Measurements from ENCODE around the gene IFNL4. TPM values are rescaled to one million over a fixed set of nuclear protein-coding genes. Genes with fewer than 3 reads are reported as not detected.
A peak's percentile ranks its signal among the peaks of the same experiment; 100 is the strongest.

IFNL4 gene
- total RNA-seq, 1 donor from 2014 or later = not detected

DNA sequence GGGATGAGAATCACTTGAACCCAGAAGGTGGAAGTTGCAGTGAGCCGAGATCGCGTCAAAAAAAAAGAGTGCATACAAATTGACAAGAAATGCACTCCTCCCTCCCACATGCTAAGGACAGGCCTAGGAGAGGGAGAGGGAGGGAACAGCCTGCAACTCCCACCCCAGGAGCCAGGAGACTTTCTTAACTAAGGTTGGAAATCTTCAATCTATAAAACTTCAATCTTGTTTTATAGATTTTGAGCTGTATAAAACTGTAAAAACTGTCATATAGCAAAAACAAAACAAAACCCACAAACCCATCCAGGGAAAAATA is 43.2 kb downstream of the IFNL4 start:
- TF ChIP-seq, protein P1, sequence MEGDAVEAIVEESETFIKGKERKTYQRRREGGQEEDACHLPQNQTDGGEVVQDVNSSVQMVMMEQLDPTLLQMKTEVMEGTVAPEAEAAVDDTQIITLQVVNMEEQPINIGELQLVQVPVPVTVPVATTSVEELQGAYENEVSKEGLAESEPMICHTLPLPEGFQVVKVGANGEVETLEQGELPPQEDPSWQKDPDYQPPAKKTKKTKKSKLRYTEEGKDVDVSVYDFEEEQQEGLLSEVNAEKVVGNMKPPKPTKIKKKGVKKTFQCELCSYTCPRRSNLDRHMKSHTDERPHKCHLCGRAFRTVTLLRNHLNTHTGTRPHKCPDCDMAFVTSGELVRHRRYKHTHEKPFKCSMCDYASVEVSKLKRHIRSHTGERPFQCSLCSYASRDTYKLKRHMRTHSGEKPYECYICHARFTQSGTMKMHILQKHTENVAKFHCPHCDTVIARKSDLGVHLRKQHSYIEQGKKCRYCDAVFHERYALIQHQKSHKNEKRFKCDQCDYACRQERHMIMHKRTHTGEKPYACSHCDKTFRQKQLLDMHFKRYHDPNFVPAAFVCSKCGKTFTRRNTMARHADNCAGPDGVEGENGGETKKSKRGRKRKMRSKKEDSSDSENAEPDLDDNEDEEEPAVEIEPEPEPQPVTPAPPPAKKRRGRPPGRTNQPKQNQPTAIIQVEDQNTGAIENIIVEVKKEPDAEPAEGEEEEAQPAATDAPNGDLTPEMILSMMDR (conservative IDR thresholded peaks at IDR 0.05) = no peak
- Mint-ChIP-seq H3K4me1 (no peaks in the 10 kb centered on the region), H3K36me3 (ENCODE audit: low read depth) (no peaks in the 10 kb centered on the region), H3K9me3 (no peaks in the 10 kb centered on the region), H3K27ac (ENCODE audit: unreplicated experiment) (no peak overlapping the region), H3K27me3 (ENCODE audit: low read depth) (peaks cover 28% of the 10 kb centered on the region), H3K4me3 (no peak overlapping the region)
- DNase-seq (ENCODE audit: low read depth, low spot score) = no peak

DNA sequence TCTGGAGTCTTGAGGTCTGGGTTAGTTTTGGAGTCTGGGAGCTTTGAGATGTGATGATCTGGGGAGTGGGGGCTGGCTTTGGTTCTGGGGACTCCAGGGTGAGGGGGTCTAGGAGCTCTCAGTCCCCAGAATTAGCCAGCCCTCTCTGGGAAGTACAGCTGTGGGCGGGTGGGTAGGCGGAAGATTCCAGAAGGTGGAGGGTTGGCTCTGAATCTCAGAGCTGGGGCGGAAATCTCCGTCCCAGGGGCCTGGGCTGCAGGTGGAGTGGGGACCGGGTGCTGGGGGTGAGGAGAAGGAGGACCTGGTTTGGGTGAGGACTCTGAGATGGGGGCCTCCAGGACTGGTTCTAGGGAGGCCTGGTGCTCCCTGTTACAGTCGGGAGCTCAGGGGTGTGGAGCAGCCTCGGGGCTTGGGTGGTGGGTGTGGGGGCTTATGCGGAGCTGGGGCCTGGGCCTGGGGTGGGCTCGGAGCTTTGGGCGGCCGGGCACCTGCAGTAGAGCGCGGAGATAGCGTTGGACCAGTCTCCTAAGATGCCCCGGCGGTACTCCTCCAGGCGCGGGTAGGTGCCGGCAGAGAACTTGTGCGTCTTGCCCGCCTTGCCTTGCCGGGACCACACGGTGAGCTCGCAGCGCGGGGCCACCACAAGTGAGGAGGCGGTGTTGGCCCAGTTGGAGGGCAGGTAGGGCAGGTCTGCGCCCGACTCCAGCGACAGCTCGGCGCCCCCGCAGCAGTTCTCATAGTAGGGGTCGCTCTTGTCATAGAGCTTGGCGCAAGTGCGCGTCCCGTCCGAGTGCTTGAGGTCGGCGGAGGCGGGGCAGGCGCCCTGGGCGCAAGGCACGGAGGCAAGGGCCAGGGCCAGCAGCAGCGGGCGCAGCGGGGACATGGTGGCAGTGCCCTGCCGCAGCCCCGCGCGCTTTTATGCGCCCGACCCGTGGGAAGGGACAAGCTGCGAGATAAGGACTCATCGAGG is 45.0 kb downstream of the IFNL4 start, which contains the start of gene SYCN:
Gene SYCN (minus strand): TSS at position 892 of the 970 bp plus-strand sequence. CDS start 9 bp downstream, at position 883.
- peaks cover 34% of the 10 kb centered on the region for H3K27me3 Mint-ChIP-seq (ENCODE audit: low read depth)

DNA sequence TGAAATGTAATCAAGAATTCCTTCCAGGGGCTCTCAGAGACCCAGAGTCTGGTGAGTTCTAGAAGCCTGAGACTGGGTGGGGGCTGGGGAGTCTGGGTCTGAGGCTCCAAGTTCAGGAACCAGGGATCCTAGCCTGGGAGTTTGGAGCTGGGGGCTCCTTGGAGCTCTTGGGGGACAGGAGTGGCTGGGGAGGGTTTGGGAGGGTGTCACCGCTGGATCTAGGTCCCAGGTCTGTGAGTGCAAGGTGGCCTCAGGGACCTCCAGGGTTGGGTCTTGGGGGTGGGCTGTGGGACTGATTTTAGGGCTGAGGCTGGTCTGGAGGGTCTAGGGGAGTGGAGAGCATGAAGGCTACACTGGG is 45.7 kb downstream of the IFNL4 start:
- no peaks in the 10 kb centered on the region for H3K4me1 Mint-ChIP-seq
- H3K27ac Mint-ChIP-seq (ENCODE audit: unreplicated experiment) = no peak overlapping the region
- no peak overlapping the region for H3K4me3 Mint-ChIP-seq
- no peaks in the 10 kb centered on the region for H3K36me3 Mint-ChIP-seq (ENCODE audit: low read depth)
- no peaks in the 10 kb centered on the region for H3K9me3 Mint-ChIP-seq
- H3K27me3 Mint-ChIP-seq (ENCODE audit: low read depth) = peaks cover 35% of the 10 kb centered on the region
- TF ChIP-seq, protein P1 (conservative IDR thresholded peaks at IDR 0.05) = no peak
- DNase-seq (ENCODE audit: low read depth, low spot score) = no peak

More for the DNA sequence above, 45.0 kb downstream of the IFNL4 start, which contains the start of gene SYCN:
- Mint-ChIP-seq H3K36me3 (ENCODE audit: low read depth) (no peaks in the 10 kb centered on the region), H3K4me1 (no peaks in the 10 kb centered on the region), H3K27ac (ENCODE audit: unreplicated experiment) (no peak within 1 kb of the TSS), H3K4me3 (no peak within 1 kb of the TSS), H3K9me3 (no peaks in the 10 kb centered on the region)
- no peak for DNase-seq (ENCODE audit: low read depth, low spot score)
- TF ChIP-seq, protein P1 (conservative IDR thresholded peaks at IDR 0.05) = no peak

GRCh38 chr19:39200803-39201115 is 47.9 kb downstream of the IFNL4 start:
- Mint-ChIP-seq H3K9me3 (no peaks in the 10 kb centered on the region), H3K27ac (ENCODE audit: unreplicated experiment) (peak overlapping the region; percentile 78), H3K36me3 (ENCODE audit: low read depth) (no peaks in the 10 kb centered on the region), H3K4me3 (no peak overlapping the region), H3K4me1 (peaks cover 5% of the 10 kb centered on the region), H3K27me3 (ENCODE audit: low read depth) (peaks cover 56% of the 10 kb centered on the region)
- DNase-seq (ENCODE audit: low read depth, low spot score) = no peak
- TF ChIP-seq, protein P1 (conservative IDR thresholded peaks at IDR 0.05) = no peak

DNA sequence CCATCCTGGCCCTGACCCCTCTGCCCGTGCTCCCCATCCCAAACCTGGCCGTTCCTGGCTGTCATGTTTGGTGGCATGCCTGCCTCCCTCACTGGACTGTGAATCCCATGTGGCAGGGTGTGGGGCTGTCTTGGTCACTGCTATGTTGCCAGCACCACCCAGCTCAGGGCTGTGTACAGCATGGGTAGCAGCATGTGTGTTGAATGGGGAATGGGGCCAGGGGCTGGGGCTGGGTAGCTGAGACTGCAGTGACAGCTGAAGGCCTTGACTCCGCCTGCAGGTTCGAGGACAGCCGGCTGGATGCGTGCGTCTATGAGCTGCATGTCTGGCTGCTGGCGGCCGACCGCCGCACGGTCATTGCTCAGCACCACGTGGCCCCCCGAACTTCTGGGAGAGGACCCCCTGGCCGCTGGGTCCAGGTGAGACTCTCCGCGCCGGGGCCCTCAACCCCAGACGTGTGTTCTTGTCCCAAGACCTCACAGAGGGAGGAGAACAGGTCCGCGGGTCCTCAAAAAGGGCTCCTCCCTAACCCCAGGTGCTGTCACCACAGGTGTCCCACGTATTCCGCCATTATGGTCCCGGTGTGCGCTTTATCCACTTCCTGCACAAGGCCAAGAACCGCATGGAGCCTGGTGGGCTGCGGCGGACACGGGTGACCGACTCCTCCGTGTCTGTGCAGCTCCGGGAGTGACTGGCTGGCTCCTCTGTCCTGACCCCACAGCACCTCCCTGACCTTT is 48.4 kb downstream of the IFNL4 start:
- TF ChIP-seq, protein P1 (conservative IDR thresholded peaks at IDR 0.05) = no peak
- Mint-ChIP-seq H3K27me3 (ENCODE audit: low read depth) (peaks cover 61% of the 10 kb centered on the region), H3K36me3 (ENCODE audit: low read depth) (no peaks in the 10 kb centered on the region), H3K9me3 (no peaks in the 10 kb centered on the region), H3K4me1 (peaks cover 8% of the 10 kb centered on the region), H3K4me3 (no peak overlapping the region), H3K27ac (ENCODE audit: unreplicated experiment) (peak overlapping the region; percentile 78)
- DNase-seq (ENCODE audit: low read depth, low spot score) = no peak

All from neural crest cell (in vitro differentiated cells).